Endothelial cell of umbilical vein (primary cell): ENCODE data around the gene MACROD2. TPM values are rescaled to one million over a fixed set of nuclear protein-coding genes. Genes with fewer than 3 reads are reported as not detected.

ENCODE experiments used
- BruUV-seq: library from RNA; stranded (reverse); fragments of 400-500 nt; replicated peaks from 2 replicates; lab custom pipeline; 2021; lab: Mats Ljungman, UMichigan
- CTCF ChIA-PET: fragments of 300-600, 350-600 bp; sonication (Branson Sonifier 250); formaldehyde crosslinking; loops from one replicate; lab custom pipeline; 2021; ENCODE audit warnings: antibody characterized with exemption, inconsistent platforms; lab: Charles Lee
- POLR2A ChIA-PET: fragments of 300-600, 350-600 bp; sonication (Branson Sonifier 250); formaldehyde crosslinking; loops from one replicate; lab custom pipeline; 2021; ENCODE audit warnings: antibody characterized with exemption, inconsistent platforms; lab: Charles Lee
- DNase-seq: peaks from one replicate; pipeline ENCODE4 v3.0.0-alpha.2; 2011; ENCODE audit warnings: low read depth, low spot score
- FAIRE-seq: peaks from 2 replicates; lab custom pipeline; 2011; peaks lifted over from hg19 to GRCh38; lab: Jason Lieb, UNC
- H2AFZ ChIP-seq: 2 replicates; pipeline ENCODE4 v1.6.0; 2012; ENCODE audit warnings: low read depth, low read length, control low read depth, inconsistent platforms
- H3K27ac ChIP-seq: 2 replicates; pipeline ENCODE4 v1.5.1; 2011; ENCODE audit warnings: low read depth, mild to moderate bottlenecking, control low read depth, low read length, moderate library complexity; ENCODE audit not compliant: insufficient read depth
- H3K27me3 ChIP-seq, 2 experiments: 2 replicates each; pipeline versions ENCODE4 v1.6.0 to v1.6.1; 2011; ENCODE audit warnings: low read length in 2 of 2, mixed read lengths in 1 of 2; ENCODE audit not compliant: control insufficient read depth in 2 of 2, insufficient read depth in 2 of 2
- H3K36me3 ChIP-seq, 2 experiments: 2 replicates in 1 of 2; 3 replicates in 1 of 2; pipeline ENCODE4 v1.5.1; 2011; ENCODE audit warnings: low read length in 2 of 2, mild to moderate bottlenecking in 1 of 2, moderate library complexity in 1 of 2; ENCODE audit not compliant: control insufficient read depth in 2 of 2, insufficient read depth in 2 of 2; ENCODE audit errors: extremely low read depth in 1 of 2
- H3K4me1 ChIP-seq: 3 replicates; pipeline ENCODE4 v1.5.1; 2011; ENCODE audit warnings: mild to moderate bottlenecking, low read length; ENCODE audit not compliant: control insufficient read depth, insufficient read depth; ENCODE audit errors: extremely low read depth
- H3K4me2 ChIP-seq: 2 replicates; pipeline ENCODE4 v1.6.1; 2011; ENCODE audit warnings: low read length, control low read depth, mixed read lengths; ENCODE audit not compliant: insufficient read depth
- H3K4me3 ChIP-seq, 3 experiments: fragments of 200-600 bp in 1 of 3; sonication (generic), shearing (Covaris generic) in 1 of 3; replicated peaks in 1 of 3; 2 replicates each; pipeline ENCODE4 v1.5.1; 2011 to 2016; ENCODE audit warnings: control low read depth in 3 of 3, low read length in 3 of 3, mild to moderate bottlenecking in 2 of 3, inconsistent platforms in 1 of 3, low read depth in 1 of 3, moderate library complexity in 1 of 3; ENCODE audit not compliant: insufficient read depth in 1 of 3
- H3K79me2 ChIP-seq: 2 replicates; pipeline ENCODE4 v1.6.0; 2012; ENCODE audit warnings: low read length, inconsistent platforms; ENCODE audit not compliant: control insufficient read depth, insufficient read depth
- H3K9ac ChIP-seq: replicated peaks from 2 replicates; pipeline ENCODE3; 2011; ENCODE audit warnings: low read length, control low read depth; ENCODE audit not compliant: insufficient read depth; ENCODE audit errors: extremely low read depth
- H3K9me1 ChIP-seq: replicated peaks from 3 replicates; pipeline ENCODE4 v1.6.0; 2011; ENCODE audit warnings: mild to moderate bottlenecking, low read length; ENCODE audit not compliant: control insufficient read depth, insufficient read depth; ENCODE audit errors: extremely low read depth
- H3K9me3 ChIP-seq: replicated peaks from 2 replicates; pipeline ENCODE4 v1.5.1; 2012; ENCODE audit warnings: low read length, inconsistent platforms; ENCODE audit not compliant: control insufficient read depth, insufficient read depth
- H4K20me1 ChIP-seq: replicated peaks from 2 replicates; pipeline ENCODE3; 2011; ENCODE audit warnings: mild to moderate bottlenecking, low read length; ENCODE audit not compliant: control insufficient read depth, insufficient read depth; ENCODE audit errors: extremely low read depth
- EZH2 ChIP-seq: IDR thresholded peaks from 2 replicates; pipeline ENCODE4 v1.6.1; 2012; ENCODE audit warnings: borderline replicate concordance, low read depth, mild to moderate bottlenecking, moderate library complexity, low read length, inconsistent platforms; ENCODE audit not compliant: severe bottlenecking
- FOS ChIP-seq: IDR thresholded peaks from 2 replicates; pipeline ENCODE4 v1.6.1; 2011; ENCODE audit warnings: mild to moderate bottlenecking, low read length, moderate library complexity, borderline replicate concordance; ENCODE audit not compliant: insufficient read depth
- GATA2 ChIP-seq: IDR thresholded peaks from 2 replicates; pipeline ENCODE4 v1.7.0; 2011; ENCODE audit warnings: low read depth, mild to moderate bottlenecking, moderate library complexity, mixed read lengths, low read length; ENCODE audit not compliant: insufficient read length, insufficient read depth
- JUN ChIP-seq: IDR thresholded peaks from 2 replicates; pipeline ENCODE4 v1.6.1; 2011; ENCODE audit warnings: borderline replicate concordance, low read depth; ENCODE audit not compliant: insufficient read length, insufficient read depth
- MAX ChIP-seq: IDR thresholded peaks from 2 replicates; pipeline ENCODE4 v1.6.1; 2011; ENCODE audit not compliant: insufficient read depth, insufficient read length
- MYC ChIP-seq: IDR thresholded peaks from one replicate; pipeline ENCODE4 v1.6.1; 2011; ENCODE audit warnings: mild to moderate bottlenecking, low read depth, low read length
- POLR2A ChIP-seq: IDR thresholded peaks from 2 replicates; pipeline ENCODE4 v1.6.1; 2012; ENCODE audit warnings: low read depth, mild to moderate bottlenecking, control low read depth, low read length
- POLR2AphosphoS5 ChIP-seq: IDR thresholded peaks from 2 replicates; pipeline ENCODE4 v1.6.1; 2012; ENCODE audit warnings: low read depth, mild to moderate bottlenecking, control low read depth, low read length, moderate library complexity; ENCODE audit not compliant: insufficient read depth
- dilution Hi-C: fragments of 300-500 bp; cut with MboI; formaldehyde crosslinking; loops from one replicate; pipeline ENCODE4 v1.15.0; 2019; ENCODE audit warnings: low sequenced_read_pairs; ENCODE audit not compliant: extremely low pct_ligation_motif_present
- intact Hi-C: fragments of 100-400 bp; cut with micrococcal nuclease; formaldehyde crosslinking; loops from one replicate; pipeline ENCODE4 v1.10.0; 2022
- polyA plus RNA-seq, 4 experiments: library from polyadenylated mRNA; depleted of rRNA in 3 of 4; stranded (reverse) in 3 of 4; unstranded in 1 of 4; fragments of >200 nt; gene quantifications; 2 replicates each; pipeline versions ENCODE4 v1.2.1 to v1.2.3, GENCODE V29; 2011 to 2012; ENCODE audit warnings: missing spikeins in 1 of 4
- total RNA-seq: library from RNA; stranded (reverse); gene quantifications from 2 replicates; pipeline ENCODE4 v1.2.3, GENCODE V29; 2021
- TF ChIP-seq, protein P1 (sequence below), 2 donors: IDR thresholded peaks; 1 replicate in 1 of 2; 2 replicates in 1 of 2; pipeline ENCODE4 v1.5.1; 2011; ENCODE audit warnings: low read length in 2 of 2, mild to moderate bottlenecking in 2 of 2, moderate library complexity in 2 of 2, control low read depth in 1 of 2, inconsistent platforms in 1 of 2, low read depth in 1 of 2; ENCODE audit not compliant: insufficient read depth in 1 of 2; ENCODE audit errors: extremely low read depth in 1 of 2

MACROD2 gene
- total and polyA plus RNA-seq, 2 donors (not counting 3 experiments of a cell fraction or from before 2014, with no cell fraction given) = 0.11 to 0.73 TPM

GRCh38 chr20:15927893-15928650 is 1932.8 kb downstream of the MACROD2 start:
- Histone ChIP-seq H3K36me3 (no peaks in the 10 kb centered on the region), H3K4me1 (no peaks in the 10 kb centered on the region), H3K79me2 (no peaks in the 10 kb centered on the region), H3K27ac (no peak overlapping the region), H3K4me2 (no peak overlapping the region), H3K9ac (no peak overlapping the region), H3K9me1 (no peaks in the 10 kb centered on the region), H3K4me3 (no peak overlapping the region), H3K9me3 (no peaks in the 10 kb centered on the region), H2AFZ (no peak overlapping the region), H3K27me3 (no peaks in the 10 kb centered on the region), H4K20me1 (no peaks in the 10 kb centered on the region)
- FAIRE-seq = no peak
- dilution Hi-C loops (no loop called here), intact Hi-C loops (no loop called here)
- no peak for DNase-seq
- TF ChIP-seq MYC (no peak), MAX (no peak), JUN (no peak), POLR2A (no peak), POLR2AphosphoS5 (no peak), FOS (no peak), EZH2 (no peak), GATA2 (no peak)
- TF ChIP-seq, protein P1, sequence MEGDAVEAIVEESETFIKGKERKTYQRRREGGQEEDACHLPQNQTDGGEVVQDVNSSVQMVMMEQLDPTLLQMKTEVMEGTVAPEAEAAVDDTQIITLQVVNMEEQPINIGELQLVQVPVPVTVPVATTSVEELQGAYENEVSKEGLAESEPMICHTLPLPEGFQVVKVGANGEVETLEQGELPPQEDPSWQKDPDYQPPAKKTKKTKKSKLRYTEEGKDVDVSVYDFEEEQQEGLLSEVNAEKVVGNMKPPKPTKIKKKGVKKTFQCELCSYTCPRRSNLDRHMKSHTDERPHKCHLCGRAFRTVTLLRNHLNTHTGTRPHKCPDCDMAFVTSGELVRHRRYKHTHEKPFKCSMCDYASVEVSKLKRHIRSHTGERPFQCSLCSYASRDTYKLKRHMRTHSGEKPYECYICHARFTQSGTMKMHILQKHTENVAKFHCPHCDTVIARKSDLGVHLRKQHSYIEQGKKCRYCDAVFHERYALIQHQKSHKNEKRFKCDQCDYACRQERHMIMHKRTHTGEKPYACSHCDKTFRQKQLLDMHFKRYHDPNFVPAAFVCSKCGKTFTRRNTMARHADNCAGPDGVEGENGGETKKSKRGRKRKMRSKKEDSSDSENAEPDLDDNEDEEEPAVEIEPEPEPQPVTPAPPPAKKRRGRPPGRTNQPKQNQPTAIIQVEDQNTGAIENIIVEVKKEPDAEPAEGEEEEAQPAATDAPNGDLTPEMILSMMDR (IDR thresholded peaks at IDR 0.05; ENCODE audit: extremely low read depth in 1 of 2, insufficient read depth in 1 of 2, low read depth in 1 of 2, low read length in 2 of 2) = no peak
- CTCF ChIA-PET = no interaction called here
- POLR2A ChIA-PET = no interaction called here
- BruUV-seq = no TSS peak
